Measurements from ENCODE around the gene PHACTR1.
A peak's percentile ranks its signal among the peaks of the same experiment; 100 is the strongest.

PHACTR1 gene

GRCh38 chr6:13332349-13332706, 615.8 kb downstream of the PHACTR1 start:
- DNase-seq: no peak

DNA sequence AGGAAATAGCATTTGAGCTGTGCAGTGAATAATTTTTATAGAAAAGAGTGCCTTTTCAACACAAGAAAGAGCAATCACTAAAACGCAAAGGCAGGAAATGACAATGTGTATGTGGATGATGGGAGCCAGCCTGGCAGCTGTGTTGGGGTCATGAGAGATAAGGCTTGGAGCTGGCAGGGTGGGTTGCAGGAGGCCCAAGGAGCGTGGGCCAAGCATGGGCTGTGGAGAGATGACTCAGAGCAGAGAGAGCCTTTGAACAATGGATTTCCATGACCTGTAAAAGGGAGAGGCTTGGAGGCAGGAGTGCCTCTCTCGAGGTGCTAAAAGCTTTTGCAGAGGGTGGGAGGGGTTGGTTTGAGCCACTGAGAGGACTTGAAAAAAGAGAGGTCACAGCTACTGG, 618.4 kb downstream of the PHACTR1 start:
- no peak for DNase-seq

DNA sequence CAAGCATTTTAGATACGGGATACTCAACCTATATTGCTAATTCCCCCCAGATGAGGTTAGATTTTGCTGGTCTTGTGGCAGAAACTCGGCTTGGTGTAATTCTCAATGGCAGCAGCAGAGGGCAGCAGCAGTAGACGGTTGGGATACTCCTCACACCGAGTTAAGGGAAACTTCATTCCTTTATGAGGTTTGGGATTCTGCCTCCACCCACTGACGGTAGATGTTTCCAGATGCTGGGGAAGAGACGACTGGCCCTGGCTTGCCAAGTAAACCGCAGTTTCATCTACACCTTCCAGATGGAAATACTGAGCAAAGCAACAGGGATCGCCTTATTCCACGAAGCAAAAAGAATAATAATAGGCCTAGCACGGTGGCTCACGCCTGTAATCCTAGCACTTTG, 620.0 kb downstream of the PHACTR1 start:
- DNase-seq: peak; percentile 53

DNA sequence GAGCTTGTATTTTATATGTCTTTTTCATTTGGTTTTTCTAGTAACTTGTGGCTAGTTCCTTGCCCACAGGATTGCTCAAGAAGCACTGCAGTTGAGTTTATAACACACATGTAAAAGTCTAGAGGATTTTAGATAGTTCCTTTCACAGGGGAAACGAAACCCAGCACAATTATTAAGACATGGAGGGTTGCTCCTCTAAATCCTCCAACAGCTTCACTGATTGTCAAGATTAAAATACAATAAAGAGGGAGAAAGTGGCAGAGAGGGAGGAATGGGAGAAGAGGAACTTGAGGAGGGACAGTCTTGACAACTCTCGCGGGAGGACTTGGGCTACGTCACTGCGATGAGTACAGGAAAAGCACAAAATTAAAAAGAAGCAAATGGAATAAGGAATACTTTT, 621.5 kb downstream of the PHACTR1 start:
- DNase-seq: no peak
